H9 (cell line): ENCODE results near the gene FOLR1. TPM values are rescaled to one million over a fixed set of nuclear protein-coding genes. Genes with fewer than 3 reads are reported as not detected.

ENCODE experiments used
- DNase-seq: peaks from one replicate; pipeline ENCODE4 v3.0.0-alpha.2; 2017
- H2AFZ ChIP-seq: one replicate; pipeline ENCODE4 v1.6.1; 2013; ENCODE audit warnings: mild to moderate bottlenecking, low read length, control low read depth, moderate library complexity
- H2AK5ac ChIP-seq: 2 replicates; pipeline ENCODE4 v1.6.1; 2013; ENCODE audit warnings: low read length, control low read depth, mixed read lengths; ENCODE audit not compliant: insufficient read length
- H2BK120ac ChIP-seq: one replicate; pipeline ENCODE4 v1.6.1; 2013; ENCODE audit warnings: low read depth, mild to moderate bottlenecking, low read length, control low read depth, inconsistent platforms; ENCODE audit not compliant: poor library complexity, severe bottlenecking
- H2BK12ac ChIP-seq: 2 replicates; pipeline ENCODE4 v1.6.1; 2013; ENCODE audit warnings: low read length, control low read depth, mixed read lengths, low read depth; ENCODE audit not compliant: insufficient read length
- H2BK15ac ChIP-seq: 2 replicates; pipeline ENCODE4 v1.6.1; 2013; ENCODE audit warnings: low read depth, low read length, control low read depth
- H2BK20ac ChIP-seq: one replicate; pipeline ENCODE4 v1.6.1; 2013; ENCODE audit warnings: low read depth, mild to moderate bottlenecking, low read length, control low read depth, inconsistent platforms; ENCODE audit not compliant: poor library complexity, severe bottlenecking
- H2BK5ac ChIP-seq: 2 replicates; pipeline ENCODE4 v1.6.1; 2013; ENCODE audit warnings: low read length, control low read depth, mixed read lengths; ENCODE audit not compliant: insufficient read length
- H3K14ac ChIP-seq: 2 replicates; pipeline ENCODE4 v1.6.1; 2013; ENCODE audit warnings: low read length, control low read depth; ENCODE audit not compliant: insufficient read depth
- H3K18ac ChIP-seq: 2 replicates; pipeline ENCODE4 v1.6.1; 2013; ENCODE audit warnings: low read depth, mild to moderate bottlenecking, mixed read lengths, low read length, control low read depth; ENCODE audit not compliant: insufficient read length
- H3K23ac ChIP-seq: 2 replicates; pipeline ENCODE4 v1.6.1; 2013; ENCODE audit warnings: low read length, control low read depth, mixed read lengths, low read depth; ENCODE audit not compliant: insufficient read length
- H3K23me2 ChIP-seq: 2 replicates; pipeline ENCODE4 v1.6.1; 2013; ENCODE audit warnings: low read depth, mild to moderate bottlenecking, mixed read lengths, low read length, control low read depth; ENCODE audit not compliant: insufficient read length, poor library complexity, severe bottlenecking
- H3K27ac ChIP-seq: 2 replicates; pipeline ENCODE4 v1.5.1; 2013; ENCODE audit warnings: low read length, control low read depth, mixed read lengths, low read depth; ENCODE audit not compliant: insufficient read length
- H3K27me3 ChIP-seq: 2 replicates; pipeline ENCODE4 v1.6.1; 2013; ENCODE audit warnings: low read length, control low read depth, inconsistent platforms; ENCODE audit not compliant: insufficient read depth
- H3K4ac ChIP-seq: 2 replicates; pipeline ENCODE4 v1.6.1; 2013; ENCODE audit warnings: low read depth, mild to moderate bottlenecking, control low read depth, inconsistent platforms, low read length, moderate library complexity
- H3K4me1 ChIP-seq: 2 replicates; pipeline ENCODE4 v1.6.1; 2013; ENCODE audit warnings: low read length, control low read depth, inconsistent platforms; ENCODE audit not compliant: insufficient read depth
- H3K4me2 ChIP-seq: 2 replicates; pipeline ENCODE4 v1.6.1; 2013; ENCODE audit warnings: low read length, control low read depth, mixed read lengths; ENCODE audit not compliant: insufficient read length, insufficient read depth
- H3K56ac ChIP-seq: 2 replicates; pipeline ENCODE4 v1.6.1; 2013; ENCODE audit warnings: low read depth, mild to moderate bottlenecking, mixed read lengths, low read length, control low read depth; ENCODE audit not compliant: insufficient read length
- H3K79me1 ChIP-seq: 2 replicates; pipeline ENCODE4 v1.6.1; 2013; ENCODE audit warnings: low read depth, mild to moderate bottlenecking, moderate library complexity, low read length, control low read depth, inconsistent platforms; ENCODE audit not compliant: insufficient read depth, poor library complexity, severe bottlenecking
- H3K79me2 ChIP-seq: 2 replicates; pipeline ENCODE4 v1.6.1; 2013; ENCODE audit warnings: low read length, control low read depth, inconsistent platforms; ENCODE audit not compliant: insufficient read depth
- H3K9ac ChIP-seq: 2 replicates; pipeline ENCODE4 v1.6.1; 2013; ENCODE audit warnings: low read length, control low read depth, mixed read lengths; ENCODE audit not compliant: insufficient read length; ENCODE audit errors: extremely low read depth
- H3K9me3 ChIP-seq: one replicate; pipeline ENCODE4 v1.6.1; 2013; ENCODE audit warnings: low read depth, low read length, inconsistent platforms; ENCODE audit not compliant: control insufficient read depth
- H3T11ph ChIP-seq: one replicate; pipeline ENCODE4 v1.6.1; 2013; ENCODE audit warnings: mild to moderate bottlenecking, low read length, control low read depth, inconsistent platforms
- H4K20me1 ChIP-seq: one replicate; pipeline ENCODE4 v1.6.1; 2013; ENCODE audit not compliant: control insufficient read depth, insufficient read length, insufficient read depth
- H4K5ac ChIP-seq: 2 replicates; pipeline ENCODE4 v1.6.1; 2013; ENCODE audit warnings: low read depth, mild to moderate bottlenecking, mixed read lengths, low read length, control low read depth; ENCODE audit not compliant: insufficient read length
- H4K8ac ChIP-seq: replicated peaks from 2 replicates; pipeline ENCODE4 v1.6.1; 2013; ENCODE audit warnings: low read length, control low read depth, mixed read lengths, low read depth; ENCODE audit not compliant: insufficient read length
- H4K91ac ChIP-seq: 2 replicates; pipeline ENCODE4 v1.6.1; 2013; ENCODE audit warnings: low read depth, mild to moderate bottlenecking, moderate library complexity, mixed read lengths, low read length, control low read depth; ENCODE audit not compliant: insufficient read length
- H3K27ac Mint-ChIP-seq, 3 experiments: 2 replicates in 2 of 3; 3 replicates in 1 of 3; pipeline ENCODE4 v1.8.0; 2020 to 2021; ENCODE audit warnings: mixed read lengths in 3 of 3, mild to moderate bottlenecking in 1 of 3, moderate library complexity in 1 of 3
- H3K27me3 Mint-ChIP-seq: 2 replicates; pipeline ENCODE4 v1.8.0; 2021; ENCODE audit warnings: low read depth, mild to moderate bottlenecking, moderate library complexity, mixed read lengths
- H3K36me3 Mint-ChIP-seq, 3 experiments: 2 replicates in 2 of 3; 3 replicates in 1 of 3; pipeline ENCODE4 v1.8.0; 2020 to 2021; ENCODE audit warnings: low read depth in 3 of 3, mixed read lengths in 3 of 3; ENCODE audit not compliant: insufficient read depth in 1 of 3
- H3K4me1 Mint-ChIP-seq, 2 experiments: 2 replicates each; pipeline ENCODE4 v1.8.0; 2020; ENCODE audit warnings: mixed read lengths in 2 of 2
- H3K4me3 Mint-ChIP-seq, 2 experiments: 2 replicates in 1 of 2; 3 replicates in 1 of 2; pipeline ENCODE4 v1.8.0; 2020 to 2021; ENCODE audit warnings: mild to moderate bottlenecking in 2 of 2, mixed read lengths in 2 of 2, moderate library complexity in 1 of 2
- H3K9me3 Mint-ChIP-seq, 2 experiments: 2 replicates in 1 of 2; 3 replicates in 1 of 2; pipeline ENCODE4 v1.8.0; 2020; ENCODE audit warnings: mild to moderate bottlenecking in 2 of 2, mixed read lengths in 2 of 2, moderate library complexity in 1 of 2
- WGBS: extraction: QIAGEN DNeasy Blood & Tissue Kit; methylation state at CpG from one replicate; pipeline ENCODE4 v1.1.7; 2013; ENCODE audit warnings: missing lambda C conversion rate, low lambda C conversion rate, mixed read lengths; ENCODE audit not compliant: insufficient read length; ENCODE audit errors: extremely low coverage; 5-methylcytosine and 5-hydroxymethylcytosine counted together
- total RNA-seq: library from RNA; stranded (reverse); gene quantifications from 2 replicates; pipeline ENCODE4 v1.2.1, GENCODE V29; 2021
- TF ChIP-seq, protein P1 (sequence below): fragments of 200-600 bp; sonication (generic); conservative IDR thresholded peaks from 3 replicates; pipeline ENCODE4 v1.8.0; 2021; ENCODE audit warnings: antibody characterized with exemption, mild to moderate bottlenecking

The FOLR1 gene
- total RNA-seq, 1 experiment from 2014 or later, result 0.92 TPM

DNA sequence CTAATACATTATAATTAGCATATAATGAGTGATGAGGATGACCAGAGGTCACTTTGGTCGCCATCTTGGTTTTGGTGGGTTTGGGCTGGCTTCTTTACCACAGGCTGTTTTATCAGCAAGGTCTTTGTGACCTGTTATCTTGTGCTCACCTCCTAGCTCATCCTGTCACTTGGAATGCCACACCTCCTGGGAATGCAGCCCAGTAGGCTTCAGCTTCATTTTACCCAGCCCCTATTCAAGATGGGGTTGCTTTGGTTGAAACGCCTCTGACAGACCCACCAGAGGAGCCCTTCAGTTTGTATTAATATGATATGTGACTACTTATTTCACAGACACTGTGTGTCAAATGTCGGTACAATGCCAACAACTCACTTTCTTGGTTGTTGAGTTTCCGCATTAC is 36.2 kb upstream of the FOLR1 start:
- peaks cover 15% of the 10 kb centered on the region for H3K27me3 Mint-ChIP-seq

More for the DNA sequence above, 36.2 kb upstream of the FOLR1 start:
- no CpG with 5 or more reads among the region's 4 CpGs for WGBS
- H3K14ac ChIP-seq, result no peak overlapping the region
- H2BK120ac ChIP-seq, result no peak overlapping the region
- no peaks in the 10 kb centered on the region for H3K27me3 ChIP-seq
- H3K9me3 Mint-ChIP-seq, result peaks cover 0 to 5% of the 10 kb centered on the region in 2 experiments; a peak in 4 of 5 replicates
- no peak overlapping the region for H3T11ph ChIP-seq
- no peak overlapping the region for H4K91ac ChIP-seq
- no peak overlapping the region for H3K18ac ChIP-seq
- no peak for DNase-seq
- no peaks in the 10 kb centered on the region for H4K20me1 ChIP-seq
- no peak overlapping the region for H2AK5ac ChIP-seq
- TF ChIP-seq, protein P1, sequence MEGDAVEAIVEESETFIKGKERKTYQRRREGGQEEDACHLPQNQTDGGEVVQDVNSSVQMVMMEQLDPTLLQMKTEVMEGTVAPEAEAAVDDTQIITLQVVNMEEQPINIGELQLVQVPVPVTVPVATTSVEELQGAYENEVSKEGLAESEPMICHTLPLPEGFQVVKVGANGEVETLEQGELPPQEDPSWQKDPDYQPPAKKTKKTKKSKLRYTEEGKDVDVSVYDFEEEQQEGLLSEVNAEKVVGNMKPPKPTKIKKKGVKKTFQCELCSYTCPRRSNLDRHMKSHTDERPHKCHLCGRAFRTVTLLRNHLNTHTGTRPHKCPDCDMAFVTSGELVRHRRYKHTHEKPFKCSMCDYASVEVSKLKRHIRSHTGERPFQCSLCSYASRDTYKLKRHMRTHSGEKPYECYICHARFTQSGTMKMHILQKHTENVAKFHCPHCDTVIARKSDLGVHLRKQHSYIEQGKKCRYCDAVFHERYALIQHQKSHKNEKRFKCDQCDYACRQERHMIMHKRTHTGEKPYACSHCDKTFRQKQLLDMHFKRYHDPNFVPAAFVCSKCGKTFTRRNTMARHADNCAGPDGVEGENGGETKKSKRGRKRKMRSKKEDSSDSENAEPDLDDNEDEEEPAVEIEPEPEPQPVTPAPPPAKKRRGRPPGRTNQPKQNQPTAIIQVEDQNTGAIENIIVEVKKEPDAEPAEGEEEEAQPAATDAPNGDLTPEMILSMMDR, result no peak
- H3K79me2 ChIP-seq, result no peaks in the 10 kb centered on the region
- H3K4me3 Mint-ChIP-seq, result no peak overlapping the region
- no peak overlapping the region; a peak in 1 of 7 replicates for H3K27ac Mint-ChIP-seq
- H4K5ac ChIP-seq, result no peak overlapping the region
- no peak overlapping the region for H2AFZ ChIP-seq
- no peak overlapping the region for H3K4ac ChIP-seq
- H3K4me2 ChIP-seq, result no peak overlapping the region
- no peak overlapping the region for H4K8ac ChIP-seq
- H3K23ac ChIP-seq, result no peak overlapping the region
- H3K4me1 ChIP-seq, result no peaks in the 10 kb centered on the region
- H2BK12ac ChIP-seq, result no peak overlapping the region
- no peaks in the 10 kb centered on the region for H3K4me1 Mint-ChIP-seq
- no peaks in the 10 kb centered on the region for H3K79me1 ChIP-seq
- no peaks in the 10 kb centered on the region for H3K9me3 ChIP-seq
- H3K27ac ChIP-seq, result no peak overlapping the region
- no peaks in the 10 kb centered on the region for H3K23me2 ChIP-seq
- no peak overlapping the region for H2BK5ac ChIP-seq
- H2BK20ac ChIP-seq, result no peak overlapping the region
- H3K56ac ChIP-seq, result no peak overlapping the region
- no peak overlapping the region for H3K9ac ChIP-seq
- H3K36me3 Mint-ChIP-seq, result no peaks in the 10 kb centered on the region; a peak in 2 of 7 replicates
- H2BK15ac ChIP-seq, result no peak overlapping the region
